Measurements from ENCODE around the gene CENPF. TPM values are rescaled to one million over a fixed set of nuclear protein-coding genes. Genes with fewer than 3 reads are reported as not detected.

The CENPF gene
- polyA plus RNA-seq, 1 donor from 2014 or later = 5.4 TPM

GRCh38 chr1:214579183-214579582 is 23.8 kb upstream of the CENPF start:
- no peak overlapping the region for H3K9ac ChIP-seq (ENCODE audit: low read length)
- no peaks in the 10 kb centered on the region for H3K9me2 ChIP-seq (ENCODE audit: insufficient read depth, low read length)
- no peaks in the 10 kb centered on the region for H3K27me3 ChIP-seq (ENCODE audit: insufficient read depth, low read depth, low read length)
- no peak overlapping the region for H3K27ac ChIP-seq (ENCODE audit: low read length)
- H2AFZ ChIP-seq (ENCODE audit: low read depth, low read length) = no peak overlapping the region
- no peaks in the 10 kb centered on the region for H3F3A ChIP-seq (ENCODE audit: insufficient read depth, low read length, poor library complexity, severe bottlenecking)
- H3K79me2 ChIP-seq (replicated peaks; ENCODE audit: insufficient read depth, low read length) = no peaks in the 10 kb centered on the region
- no peak overlapping the region for H3K4me3 ChIP-seq (ENCODE audit: low read length)
- no peaks in the 10 kb centered on the region for H4K20me1 ChIP-seq (ENCODE audit: insufficient read depth)
- H3K9me3 ChIP-seq (ENCODE audit: low read length) = peaks cover 3% of the 10 kb centered on the region
- TF ChIP-seq POLR2AphosphoS5 (IDR thresholded peaks at IDR 0.05) = no peak
- no peak for TF ChIP-seq MXI1 (conservative IDR thresholded peaks at IDR 0.05; ENCODE audit: poor library complexity, severe bottlenecking)
- TF ChIP-seq CTCF (IDR thresholded peaks at IDR 0.05; ENCODE audit: poor library complexity, severe bottlenecking) = no peak
- no peak for TF ChIP-seq RAD21 (conservative IDR thresholded peaks at IDR 0.05)
- TF ChIP-seq EZH2 (IDR thresholded peaks at IDR 0.05; ENCODE audit: borderline replicate concordance, insufficient read depth, low read length, poor library complexity, severe bottlenecking) = no peak
- TF ChIP-seq EP300 (conservative IDR thresholded peaks at IDR 0.05; ENCODE audit: poor library complexity, severe bottlenecking) = no peak
- TF ChIP-seq REST (IDR thresholded peaks at IDR 0.05; ENCODE audit: borderline replicate concordance) = no peak
- no peak for TF ChIP-seq SMC3 (conservative IDR thresholded peaks at IDR 0.05; ENCODE audit: poor library complexity)
- TF ChIP-seq TAF1 (IDR thresholded peaks at IDR 0.05; ENCODE audit: low read depth) = no peak
- no peak overlapping the region for H3K4me2 ChIP-seq (ENCODE audit: low read length)
- H3K36me3 ChIP-seq (ENCODE audit: insufficient read depth, low read length) = no peaks in the 10 kb centered on the region

GRCh38 chr1:214581785-214582184 is 21.2 kb upstream of the CENPF start:
- H2AFZ ChIP-seq (ENCODE audit: low read depth, low read length) = no peak overlapping the region
- no peaks in the 10 kb centered on the region for H3F3A ChIP-seq (ENCODE audit: insufficient read depth, low read length, poor library complexity, severe bottlenecking)
- no peaks in the 10 kb centered on the region for H3K79me2 ChIP-seq (replicated peaks; ENCODE audit: insufficient read depth, low read length)
- TF ChIP-seq POLR2AphosphoS5 (IDR thresholded peaks at IDR 0.05) = no peak
- TF ChIP-seq REST (IDR thresholded peaks at IDR 0.05; ENCODE audit: borderline replicate concordance) = no peak
- TF ChIP-seq TAF1 (IDR thresholded peaks at IDR 0.05; ENCODE audit: low read depth) = no peak
- no peak for TF ChIP-seq RAD21 (conservative IDR thresholded peaks at IDR 0.05)
- TF ChIP-seq CTCF (IDR thresholded peaks at IDR 0.05; ENCODE audit: poor library complexity, severe bottlenecking) = no peak
- no peak for TF ChIP-seq EP300 (conservative IDR thresholded peaks at IDR 0.05; ENCODE audit: poor library complexity, severe bottlenecking)
- TF ChIP-seq MXI1 (conservative IDR thresholded peaks at IDR 0.05; ENCODE audit: poor library complexity, severe bottlenecking) = no peak
- TF ChIP-seq EZH2 (IDR thresholded peaks at IDR 0.05; ENCODE audit: borderline replicate concordance, insufficient read depth, low read length, poor library complexity, severe bottlenecking) = no peak
- TF ChIP-seq SMC3 (conservative IDR thresholded peaks at IDR 0.05; ENCODE audit: poor library complexity) = no peak
- H3K4me2 ChIP-seq (ENCODE audit: low read length) = no peak overlapping the region
- no peaks in the 10 kb centered on the region for H3K36me3 ChIP-seq (ENCODE audit: insufficient read depth, low read length)
- H3K9ac ChIP-seq (ENCODE audit: low read length) = no peak overlapping the region
- H3K9me3 ChIP-seq (ENCODE audit: low read length) = no peaks in the 10 kb centered on the region
- H3K9me2 ChIP-seq (ENCODE audit: insufficient read depth, low read length) = no peaks in the 10 kb centered on the region
- no peak overlapping the region for H3K27ac ChIP-seq (ENCODE audit: low read length)
- no peaks in the 10 kb centered on the region for H4K20me1 ChIP-seq (ENCODE audit: insufficient read depth)
- H3K4me3 ChIP-seq (ENCODE audit: low read length) = no peak overlapping the region
- H3K27me3 ChIP-seq (ENCODE audit: insufficient read depth, low read depth, low read length) = no peaks in the 10 kb centered on the region

Data from neural cell (in vitro differentiated cells).